Gastrocnemius medialis (tissue), 4 donors: ENCODE measurements around the gene COL4A1. TPM values are rescaled to one million over a fixed set of nuclear protein-coding genes. Genes with fewer than 3 reads are reported as not detected.

ENCODE experiments used
- ATAC-seq, 2 donors: fragments of 150-250 bp; one replicate each; pipeline ENCODE4 v1.9.1; 2016
- DNase-seq, 2 donors: peaks; one replicate each; pipeline ENCODE4 v3.0.0-alpha.2; 2019
- H3K27ac ChIP-seq, 4 donors: fragments of 200-600 bp; sonication (generic); 1 replicate in 1 of 4; 2 replicates in 3 of 4; pipeline ENCODE4 v1.5.1; 2016 to 2018; ENCODE audit warnings: mild to moderate bottlenecking in 2 of 4, moderate library complexity in 1 of 4
- H3K27me3 ChIP-seq, 3 donors: fragments of 200-600 bp; sonication (generic) in 2 of 3; 1 replicate in 1 of 3; 2 replicates in 2 of 3; pipeline versions ENCODE4 v1.5.1 to v1.6.0; 2016 to 2019; ENCODE audit warnings: mild to moderate bottlenecking in 1 of 3, moderate library complexity in 1 of 3
- H3K36me3 ChIP-seq, 2 donors: fragments of 200-600 bp; sonication (generic) in 1 of 2; one replicate each; pipeline ENCODE4 v1.5.1; 2017 to 2018
- H3K4me1 ChIP-seq, 2 donors: fragments of 200-600 bp; sonication (generic) in 1 of 2; one replicate each; pipeline ENCODE4 v1.5.1; 2016 to 2017; ENCODE audit warnings: mild to moderate bottlenecking in 2 of 2
- H3K4me3 ChIP-seq, 4 donors: fragments of 200-600 bp; sonication (generic) in 3 of 4; 1 replicate in 1 of 4; 2 replicates in 3 of 4; pipeline ENCODE4 v1.5.1; 2016 to 2019; ENCODE audit warnings: mild to moderate bottlenecking in 2 of 4
- H3K9me3 ChIP-seq, 3 donors: fragments of 200-600 bp; sonication (generic) in 2 of 3; 1 replicate in 1 of 3; 2 replicates in 2 of 3; pipeline ENCODE4 v1.5.1; 2016 to 2019
- CTCF ChIP-seq, 5 experiments: fragments of 450-650 bp in 3 of 5; fragments of 200-600 bp in 2 of 5; sonication (generic) in 2 of 5; IDR thresholded peaks in 4 of 5; conservative IDR thresholded peaks in 1 of 5; 1 replicate in 4 of 5; 2 replicates in 1 of 5; pipeline ENCODE4 v1.5.1; 2016 to 2019; ENCODE audit warnings: antibody characterized with exemption in 5 of 5, mild to moderate bottlenecking in 3 of 5, moderate library complexity in 3 of 5
- POLR2A ChIP-seq, 2 donors: fragments of 450-650 bp; IDR thresholded peaks; one replicate each; pipeline ENCODE4 v1.6.1; 2017; ENCODE audit warnings: antibody characterized with exemption in 2 of 2, mild to moderate bottlenecking in 2 of 2, moderate library complexity in 2 of 2
- in situ Hi-C, 4 donors: fragments of 200-750 bp; cut with MboI; loops; one replicate each; pipeline versions ENCODE4 v1.15.0 to v1.8.0; 2017; ENCODE audit warnings: low sequenced_read_pairs in 4 of 4
- intact Hi-C: fragments of 100-400 bp; cut with DNase I; formaldehyde crosslinking; loops from one replicate; pipeline ENCODE4 v1.15.1; 2023; ENCODE audit warnings: low total_unique reads
- total RNA-seq, 4 donors: library from RNA; depleted of rRNA; stranded (reverse); fragments of >200 nt; gene quantifications; one replicate each; pipeline versions ENCODE4 v1.1.0 to v1.2.3, GENCODE V29; 2016

The COL4A1 gene
- total RNA-seq, 4 donors from 2014 or later, result 60.5 to 127 (median 120) TPM

- no peaks in the 10 kb centered on the region for H3K27me3 ChIP-seq
- no peaks in the 10 kb centered on the region for H3K9me3 ChIP-seq
- peak; percentile 5 to 34 for ATAC-seq
- H3K4me1 ChIP-seq, result peaks cover 19 to 39% of the 10 kb centered on the region in 2 donors
- in situ Hi-C loops (no loop called here), intact Hi-C loops (loop anchor here (10.0 kb wide), 1 partner anchor 53 kb away; no protein-coding TSS in a partner anchor)
- no peak for DNase-seq
- H3K27ac ChIP-seq, result peak overlapping the region; percentile 70 to 78 (median 76)
- H3K36me3 ChIP-seq, result no peaks in the 10 kb centered on the region
- H3K4me3 ChIP-seq, result peak overlapping the region in 2 of 4 donors; percentile 14 to 18
- no peak for TF ChIP-seq POLR2A (IDR thresholded peaks at IDR 0.05)
- TF ChIP-seq CTCF (IDR thresholded peaks at IDR 0.05 in 4 of 5, conservative IDR thresholded peaks at IDR 0.05 in 1 of 5), result no peak
Measured at GRCh38 chr13:110341445-110342244, 34.7 kb upstream of the COL4A1 start.

- intact Hi-C loops (loop anchor here (10.0 kb wide), 1 partner anchor 54 kb away; no protein-coding TSS in a partner anchor), in situ Hi-C loops (no loop called here)
- no peaks in the 10 kb centered on the region for H3K36me3 ChIP-seq
- no peaks in the 10 kb centered on the region for H3K27me3 ChIP-seq
- TF ChIP-seq CTCF (IDR thresholded peaks at IDR 0.05 in 4 of 5, conservative IDR thresholded peaks at IDR 0.05 in 1 of 5) (no peak), POLR2A (IDR thresholded peaks at IDR 0.05) (peak; percentile 21 to 35)
- peak overlapping the region; percentile 70 to 78 (median 76) for H3K27ac ChIP-seq
- H3K4me1 ChIP-seq, result peaks cover 23 to 46% of the 10 kb centered on the region in 2 donors
- H3K9me3 ChIP-seq, result no peaks in the 10 kb centered on the region
- DNase-seq (peak; percentile 16 to 56), ATAC-seq (peak; percentile 43 to 61)
- peak overlapping the region in 3 of 4 donors; percentile 3 to 18 (median 6) for H3K4me3 ChIP-seq
Measured at GRCh38 chr13:110340812-110341444, 34.0 kb upstream of the COL4A1 start.

- in situ Hi-C loops (no loop called here), intact Hi-C loops (loop anchor here (10.0 kb wide), 1 partner anchor 55 kb away; no protein-coding TSS in a partner anchor)
- H3K36me3 ChIP-seq, result no peaks in the 10 kb centered on the region
- ATAC-seq (no peak), DNase-seq (no peak)
- H3K27me3 ChIP-seq, result no peaks in the 10 kb centered on the region
- H3K9me3 ChIP-seq, result no peaks in the 10 kb centered on the region
- H3K27ac ChIP-seq, result peak overlapping the region; percentile 70 to 78 (median 76)
- H3K4me1 ChIP-seq, result peaks cover 23 to 54% of the 10 kb centered on the region in 2 donors
- TF ChIP-seq POLR2A (IDR thresholded peaks at IDR 0.05), result no peak
- no peak for TF ChIP-seq CTCF (IDR thresholded peaks at IDR 0.05 in 4 of 5, conservative IDR thresholded peaks at IDR 0.05 in 1 of 5)
- H3K4me3 ChIP-seq, result peak overlapping the region in 2 of 4 donors; percentile 5 to 18
Measured at GRCh38 chr13:110339975-110340550, 33.1 kb upstream of the COL4A1 start.

- Histone ChIP-seq H3K4me1 (peaks cover 23 to 54% of the 10 kb centered on the region in 2 donors), H3K27me3 (no peaks in the 10 kb centered on the region), H3K4me3 (no peak overlapping the region), H3K9me3 (no peaks in the 10 kb centered on the region), H3K36me3 (no peaks in the 10 kb centered on the region), H3K27ac (peak overlapping the region; percentile 70 to 78 (median 76))
- DNase-seq, result no peak
- ATAC-seq, result no peak
- TF ChIP-seq CTCF (IDR thresholded peaks at IDR 0.05 in 4 of 5, conservative IDR thresholded peaks at IDR 0.05 in 1 of 5) (no peak), POLR2A (IDR thresholded peaks at IDR 0.05) (no peak)
- in situ Hi-C loops (no loop called here), intact Hi-C loops (no loop called here)
Measured at GRCh38 chr13:110339263-110339662, 32.3 kb upstream of the COL4A1 start.
